Lower leg skin (tissue), 3 donors: ENCODE data around the gene GRIA1.

Experiments
- CTCF ChIP-seq, 3 donors: fragments of 450-650 bp; IDR thresholded peaks; one replicate each; pipeline ENCODE4 v1.5.1; 2016; ENCODE audit warnings: antibody characterized with exemption in 3 of 3, mild to moderate bottlenecking in 3 of 3, moderate library complexity in 2 of 3
- POLR2A ChIP-seq, 2 donors: fragments of 450-650 bp; IDR thresholded peaks; one replicate each; pipeline ENCODE4 v1.6.1; 2016 to 2017; ENCODE audit warnings: antibody characterized with exemption in 2 of 2, mild to moderate bottlenecking in 1 of 2, moderate library complexity in 1 of 2

- TF ChIP-seq CTCF (IDR thresholded peaks at IDR 0.05), result no peak
- no peak for TF ChIP-seq POLR2A (IDR thresholded peaks at IDR 0.05)
Measured at GRCh38 chr5:153718713-153719112, 228.2 kb downstream of the GRIA1 start.
